Measurements from ENCODE around the gene SVIL.

SVIL gene

GRCh38 chr10:29666201-29666600 is 31.4 kb upstream of the SVIL start:
- H3K4me1 ChIP-seq (ENCODE audit: insufficient read depth, low read length, severe bottlenecking): no peaks in the 10 kb centered on the region
- no peaks in the 10 kb centered on the region for H3K36me3 ChIP-seq (ENCODE audit: insufficient read depth, low read length)
- H3K9me3 ChIP-seq (ENCODE audit: low read length): no peaks in the 10 kb centered on the region
- H4K20me1 ChIP-seq (ENCODE audit: insufficient read depth, low read length): no peaks in the 10 kb centered on the region
- no peak overlapping the region for H3K4me3 ChIP-seq (ENCODE audit: low read depth, low read length, poor library complexity, severe bottlenecking)
- H3K4me2 ChIP-seq (ENCODE audit: low read length): no peak overlapping the region
- no peaks in the 10 kb centered on the region for H3K27me3 ChIP-seq (ENCODE audit: insufficient read depth, low read length)
- no peak overlapping the region for H3K9ac ChIP-seq (ENCODE audit: low read length)
- H3K9me2 ChIP-seq (ENCODE audit: low read depth, low read length): no peaks in the 10 kb centered on the region
- no peak overlapping the region for H3K27ac ChIP-seq (ENCODE audit: low read depth, low read length, poor library complexity, severe bottlenecking)
- TF ChIP-seq, protein P1, sequence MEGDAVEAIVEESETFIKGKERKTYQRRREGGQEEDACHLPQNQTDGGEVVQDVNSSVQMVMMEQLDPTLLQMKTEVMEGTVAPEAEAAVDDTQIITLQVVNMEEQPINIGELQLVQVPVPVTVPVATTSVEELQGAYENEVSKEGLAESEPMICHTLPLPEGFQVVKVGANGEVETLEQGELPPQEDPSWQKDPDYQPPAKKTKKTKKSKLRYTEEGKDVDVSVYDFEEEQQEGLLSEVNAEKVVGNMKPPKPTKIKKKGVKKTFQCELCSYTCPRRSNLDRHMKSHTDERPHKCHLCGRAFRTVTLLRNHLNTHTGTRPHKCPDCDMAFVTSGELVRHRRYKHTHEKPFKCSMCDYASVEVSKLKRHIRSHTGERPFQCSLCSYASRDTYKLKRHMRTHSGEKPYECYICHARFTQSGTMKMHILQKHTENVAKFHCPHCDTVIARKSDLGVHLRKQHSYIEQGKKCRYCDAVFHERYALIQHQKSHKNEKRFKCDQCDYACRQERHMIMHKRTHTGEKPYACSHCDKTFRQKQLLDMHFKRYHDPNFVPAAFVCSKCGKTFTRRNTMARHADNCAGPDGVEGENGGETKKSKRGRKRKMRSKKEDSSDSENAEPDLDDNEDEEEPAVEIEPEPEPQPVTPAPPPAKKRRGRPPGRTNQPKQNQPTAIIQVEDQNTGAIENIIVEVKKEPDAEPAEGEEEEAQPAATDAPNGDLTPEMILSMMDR (IDR thresholded peaks at IDR 0.05; ENCODE audit: low read length): no peak
- TF ChIP-seq EZH2 (IDR thresholded peaks at IDR 0.05; ENCODE audit: borderline replicate concordance, low read length): no peak
- no peaks in the 10 kb centered on the region for H3F3A ChIP-seq (ENCODE audit: insufficient read depth, low read length)
- no peaks in the 10 kb centered on the region for H3K79me2 ChIP-seq (ENCODE audit: insufficient read depth, low read length)
- no peak overlapping the region for H2AFZ ChIP-seq (ENCODE audit: low read length)

DNA sequence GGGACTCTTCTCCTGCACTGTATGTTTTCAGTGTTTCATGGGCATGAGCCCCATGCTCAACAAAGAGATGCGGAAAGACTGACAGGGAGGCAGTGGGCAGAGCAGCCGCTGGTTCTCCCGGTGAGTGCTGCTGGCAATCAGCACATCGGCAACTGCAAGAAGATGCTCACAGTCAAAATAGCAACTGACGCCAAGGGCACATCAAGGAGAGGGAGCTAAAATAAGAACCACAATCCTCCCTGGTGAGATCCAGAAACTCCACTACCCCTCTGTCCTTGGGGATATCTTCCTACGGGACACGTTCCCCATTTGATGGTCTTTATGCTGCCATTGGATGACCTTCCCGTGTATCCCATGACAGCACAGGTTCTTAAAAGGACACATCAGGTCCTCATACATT is 28.9 kb upstream of the SVIL start:
- H2AFZ ChIP-seq (ENCODE audit: low read length): no peak overlapping the region
- no peaks in the 10 kb centered on the region for H3K27me3 ChIP-seq (ENCODE audit: insufficient read depth, low read length)
- no peak overlapping the region for H3K4me2 ChIP-seq (ENCODE audit: low read length)
- no peaks in the 10 kb centered on the region for H3K9me2 ChIP-seq (ENCODE audit: low read depth, low read length)
- no peak overlapping the region for H3K4me3 ChIP-seq (ENCODE audit: low read depth, low read length, poor library complexity, severe bottlenecking)
- no peaks in the 10 kb centered on the region for H3K4me1 ChIP-seq (ENCODE audit: insufficient read depth, low read length, severe bottlenecking)
- H3F3A ChIP-seq (ENCODE audit: insufficient read depth, low read length): no peaks in the 10 kb centered on the region
- H3K9me3 ChIP-seq (ENCODE audit: low read length): no peaks in the 10 kb centered on the region
- no peaks in the 10 kb centered on the region for H3K36me3 ChIP-seq (ENCODE audit: insufficient read depth, low read length)
- no peak overlapping the region for H3K27ac ChIP-seq (ENCODE audit: low read depth, low read length, poor library complexity, severe bottlenecking)
- TF ChIP-seq EZH2 (IDR thresholded peaks at IDR 0.05; ENCODE audit: borderline replicate concordance, low read length): no peak
- TF ChIP-seq, protein P1 (IDR thresholded peaks at IDR 0.05; ENCODE audit: low read length): no peak
- no peaks in the 10 kb centered on the region for H4K20me1 ChIP-seq (ENCODE audit: insufficient read depth, low read length)
- no peaks in the 10 kb centered on the region for H3K79me2 ChIP-seq (ENCODE audit: insufficient read depth, low read length)
- H3K9ac ChIP-seq (ENCODE audit: low read length): no peak overlapping the region

GRCh38 chr10:29658984-29659965 is 24.5 kb upstream of the SVIL start:
- Histone ChIP-seq H3K4me2 (ENCODE audit: low read length) (no peak overlapping the region), H3K27me3 (ENCODE audit: insufficient read depth, low read length) (no peaks in the 10 kb centered on the region), H3K79me2 (ENCODE audit: insufficient read depth, low read length) (no peaks in the 10 kb centered on the region), H3F3A (ENCODE audit: insufficient read depth, low read length) (no peaks in the 10 kb centered on the region), H3K4me3 (ENCODE audit: low read depth, low read length, poor library complexity, severe bottlenecking) (no peak overlapping the region), H3K36me3 (ENCODE audit: insufficient read depth, low read length) (no peaks in the 10 kb centered on the region), H2AFZ (ENCODE audit: low read length) (no peak overlapping the region), H3K9me2 (ENCODE audit: low read depth, low read length) (no peaks in the 10 kb centered on the region), H4K20me1 (ENCODE audit: insufficient read depth, low read length) (no peaks in the 10 kb centered on the region), H3K27ac (ENCODE audit: low read depth, low read length, poor library complexity, severe bottlenecking) (no peak overlapping the region), H3K9me3 (ENCODE audit: low read length) (no peaks in the 10 kb centered on the region), H3K9ac (ENCODE audit: low read length) (no peak overlapping the region), H3K4me1 (ENCODE audit: insufficient read depth, low read length, severe bottlenecking) (no peaks in the 10 kb centered on the region)
- TF ChIP-seq, protein P1 (IDR thresholded peaks at IDR 0.05; ENCODE audit: low read length): no peak
- no peak for TF ChIP-seq EZH2 (IDR thresholded peaks at IDR 0.05; ENCODE audit: borderline replicate concordance, low read length)

Measured in OCI-LY1 (cell line).